ENCODE data around the gene DLG2. TPM values are rescaled to one million over a fixed set of nuclear protein-coding genes. Genes with fewer than 3 reads are reported as not detected.

Gene DLG2
- total RNA-seq, 1 donor from 2014 or later: 2.4 TPM

GRCh38 chr11:85299258-85299942 is 327.7 kb downstream of the DLG2 start:
- Mint-ChIP-seq H3K27me3 (no peaks in the 10 kb centered on the region), H3K9me3 (ENCODE audit: low read depth) (no peaks in the 10 kb centered on the region), H3K4me3 (ENCODE audit: low read depth) (no peak overlapping the region), H3K4me1 (ENCODE audit: low read depth) (peaks cover 9% of the 10 kb centered on the region), H3K36me3 (ENCODE audit: insufficient read depth) (no peaks in the 10 kb centered on the region), H3K27ac (peak overlapping the region; percentile 90)
- TF ChIP-seq CTCF (IDR thresholded peaks at IDR 0.05; ENCODE audit: unreplicated experiment): no peak
- no peak for DNase-seq (ENCODE audit: low spot score, unreplicated experiment)

- H3K9me3 Mint-ChIP-seq (ENCODE audit: low read depth): no peaks in the 10 kb centered on the region
- no peaks in the 10 kb centered on the region for H3K36me3 Mint-ChIP-seq (ENCODE audit: insufficient read depth)
- peaks cover 9% of the 10 kb centered on the region for H3K4me1 Mint-ChIP-seq (ENCODE audit: low read depth)
- H3K27ac Mint-ChIP-seq: no peak overlapping the region
- no peak for DNase-seq (ENCODE audit: low spot score, unreplicated experiment)
- no peak for TF ChIP-seq CTCF (IDR thresholded peaks at IDR 0.05; ENCODE audit: unreplicated experiment)
- H3K27me3 Mint-ChIP-seq: no peaks in the 10 kb centered on the region
- H3K4me3 Mint-ChIP-seq (ENCODE audit: low read depth): no peak overlapping the region
Measured at GRCh38 chr11:85295694-85296271, 331.4 kb downstream of the DLG2 start.

GRCh38 chr11:85281550-85281949 is 345.6 kb downstream of the DLG2 start:
- no peaks in the 10 kb centered on the region for H3K9me3 Mint-ChIP-seq (ENCODE audit: low read depth)
- no peaks in the 10 kb centered on the region for H3K27me3 Mint-ChIP-seq
- H3K27ac Mint-ChIP-seq: no peak overlapping the region
- peaks cover 4% of the 10 kb centered on the region for H3K4me1 Mint-ChIP-seq (ENCODE audit: low read depth)
- no peaks in the 10 kb centered on the region for H3K36me3 Mint-ChIP-seq (ENCODE audit: insufficient read depth)
- H3K4me3 Mint-ChIP-seq (ENCODE audit: low read depth): no peak overlapping the region
- DNase-seq (ENCODE audit: low spot score, unreplicated experiment): no peak
- no peak for TF ChIP-seq CTCF (IDR thresholded peaks at IDR 0.05; ENCODE audit: unreplicated experiment)

- Mint-ChIP-seq H3K27me3 (no peaks in the 10 kb centered on the region), H3K4me3 (ENCODE audit: low read depth) (no peak overlapping the region), H3K27ac (peak overlapping the region; percentile 81), H3K36me3 (ENCODE audit: insufficient read depth) (no peaks in the 10 kb centered on the region), H3K9me3 (ENCODE audit: low read depth) (peaks cover 4% of the 10 kb centered on the region), H3K4me1 (ENCODE audit: low read depth) (peaks cover 4% of the 10 kb centered on the region)
- DNase-seq (ENCODE audit: low spot score, unreplicated experiment): no peak
- TF ChIP-seq CTCF (IDR thresholded peaks at IDR 0.05; ENCODE audit: unreplicated experiment): no peak
Measured at GRCh38 chr11:85279267-85279666, 347.9 kb downstream of the DLG2 start.

GRCh38 chr11:85277693-85278092 is 349.5 kb downstream of the DLG2 start:
- Mint-ChIP-seq H3K4me1 (ENCODE audit: low read depth) (peaks cover 4% of the 10 kb centered on the region), H3K27me3 (no peaks in the 10 kb centered on the region), H3K36me3 (ENCODE audit: insufficient read depth) (no peaks in the 10 kb centered on the region), H3K4me3 (ENCODE audit: low read depth) (no peak overlapping the region), H3K9me3 (ENCODE audit: low read depth) (peaks cover 5% of the 10 kb centered on the region), H3K27ac (no peak overlapping the region)
- no peak for DNase-seq (ENCODE audit: low spot score, unreplicated experiment)
- TF ChIP-seq CTCF (IDR thresholded peaks at IDR 0.05; ENCODE audit: unreplicated experiment): no peak
